HG03354 (cell line): ENCODE data around the gene HEATR5A.

Experiments
- ATAC-seq: cut with Tn5 transposase; IDR thresholded peaks from one replicate; pipeline ENCODE4 v1.9.1; 2021; ENCODE audit warnings: mild to moderate bottlenecking; ENCODE audit not compliant: unreplicated experiment, poor library complexity, severe bottlenecking

Gene HEATR5A

DNA sequence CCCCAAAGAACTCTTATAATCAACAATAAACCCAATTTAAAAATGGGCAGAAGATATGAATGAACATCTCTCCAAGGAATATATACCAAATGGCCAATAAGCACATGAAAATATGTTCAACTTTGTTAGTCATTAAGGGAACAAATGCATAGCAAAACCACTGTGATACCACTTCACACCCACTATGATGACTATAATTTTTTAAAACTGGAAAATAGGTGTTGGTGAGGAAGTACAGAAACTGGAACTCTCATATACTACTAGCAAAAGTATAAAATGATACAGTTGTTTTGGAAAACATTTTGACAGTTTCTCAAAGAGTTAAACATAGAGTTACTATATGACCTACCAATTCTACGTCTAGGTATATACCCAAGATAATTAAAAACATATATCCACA is 9.4 kb upstream of the HEATR5A start:
- ATAC-seq = no peak

DNA sequence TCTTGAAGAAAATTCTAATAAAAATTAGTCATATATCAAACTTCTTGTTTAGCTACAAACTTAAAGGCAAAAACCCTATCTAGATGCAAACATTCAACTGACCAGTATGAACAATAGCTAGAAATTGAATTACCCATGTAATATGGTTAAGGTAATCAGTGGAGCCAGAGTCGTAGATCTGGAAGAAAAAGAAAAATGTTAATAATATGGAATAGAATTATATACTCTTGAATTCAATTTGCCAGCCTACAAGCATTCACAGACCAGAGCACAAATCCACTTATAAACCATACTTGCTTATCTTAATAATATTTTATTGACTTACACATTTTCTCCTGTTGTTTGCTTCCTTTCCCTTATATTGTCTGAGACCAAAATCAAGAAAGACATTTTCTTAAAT is 7.7 kb upstream of the HEATR5A start:
- no peak for ATAC-seq

DNA sequence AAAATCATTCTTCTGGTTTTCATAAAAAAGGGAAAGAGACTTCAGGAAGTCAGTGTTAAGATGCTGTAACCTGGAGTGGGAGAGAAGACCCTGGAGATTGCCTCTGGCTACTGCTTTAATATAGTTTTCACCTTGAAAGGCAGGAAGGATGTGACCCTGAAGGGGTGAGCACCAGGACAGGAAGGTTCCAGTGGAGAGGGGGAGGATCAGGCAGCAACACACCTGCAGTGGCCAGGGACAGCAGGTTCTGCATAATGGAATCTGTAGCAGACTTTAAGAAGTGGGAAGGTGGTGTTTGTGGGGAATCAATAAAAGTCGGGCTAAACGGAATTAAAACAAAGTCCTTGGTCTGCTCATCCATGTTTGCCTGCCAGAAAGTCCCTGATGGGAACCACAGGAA is 6.3 kb upstream of the HEATR5A start:
- ATAC-seq = no peak

DNA sequence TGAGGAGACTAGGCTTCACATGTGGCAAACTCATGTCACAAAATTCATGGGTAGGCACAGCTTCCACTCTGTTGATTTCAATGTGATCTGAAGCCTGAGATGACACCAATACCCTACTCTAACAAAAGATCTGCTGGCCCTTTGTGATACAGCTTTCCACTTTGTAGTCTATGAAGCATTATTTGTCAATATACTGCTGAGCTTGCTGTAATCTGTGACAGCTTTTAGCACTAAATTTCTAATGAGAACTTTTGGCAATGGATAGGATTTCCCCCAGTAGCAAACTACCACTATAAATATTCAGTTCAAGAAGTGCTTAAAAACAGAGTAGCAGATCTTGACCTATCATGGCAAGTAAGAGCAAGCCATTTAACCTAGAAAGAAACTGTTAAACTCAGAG is 5.6 kb upstream of the HEATR5A start:
- ATAC-seq = no peak

- no peak for ATAC-seq
Observed at GRCh38 chr14:31421200-31421599, 850 bp upstream of the HEATR5A start.

DNA sequence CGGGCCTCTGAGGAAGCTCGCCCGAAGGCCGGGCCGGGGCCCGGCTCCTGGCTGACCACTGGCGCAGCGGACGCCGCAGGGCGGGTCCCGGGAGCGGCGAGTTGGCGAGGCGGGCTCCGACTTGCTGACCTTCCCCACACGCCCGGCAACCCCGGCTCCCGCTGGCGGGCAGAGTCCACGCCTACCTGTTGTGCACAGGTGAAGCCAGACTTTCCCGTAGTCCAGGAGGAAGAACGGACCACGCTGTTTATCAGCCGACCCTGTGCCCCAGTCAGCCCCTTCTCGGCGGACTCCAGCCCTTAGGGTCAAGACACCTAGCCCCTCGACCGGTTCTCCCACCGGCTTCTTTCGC is 407 bp downstream of the HEATR5A start:
- ATAC-seq = peak; percentile 24

DNA sequence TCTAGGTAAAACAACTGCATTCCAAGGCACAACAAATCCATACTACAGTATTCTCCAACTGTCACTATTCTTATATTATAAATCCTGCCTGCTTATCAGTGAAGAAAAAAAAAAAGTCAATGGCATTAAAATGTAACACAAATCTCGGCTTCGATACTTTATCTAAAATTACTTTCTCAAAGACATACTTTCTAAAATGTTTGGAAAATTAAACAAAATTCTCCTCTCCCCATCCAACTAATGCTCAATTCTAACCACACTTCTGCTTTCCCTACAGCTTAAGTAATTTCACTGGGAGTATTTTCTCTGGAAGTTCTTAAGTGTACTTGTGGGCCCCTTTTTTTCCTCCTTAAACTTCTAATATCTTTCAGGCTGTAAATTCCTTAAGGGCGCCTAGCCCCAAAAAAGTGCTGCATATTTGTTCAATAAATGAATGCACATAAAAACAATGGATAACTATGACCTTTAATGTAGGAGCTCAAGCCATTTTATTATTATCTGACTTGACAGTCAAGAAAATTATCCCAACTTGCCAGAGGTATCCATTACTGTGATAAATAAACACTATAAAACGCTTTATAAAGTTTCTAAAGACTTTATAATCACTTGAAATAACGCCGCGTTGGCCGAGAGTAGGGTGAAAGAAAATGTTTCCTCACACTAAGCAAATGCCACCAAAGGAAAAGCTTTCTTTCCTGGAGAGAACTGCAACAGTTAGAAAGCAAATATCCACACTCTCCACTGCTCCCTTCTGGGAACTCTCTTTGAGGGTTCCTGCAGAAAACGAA is 977 bp downstream of the HEATR5A start:
- ATAC-seq = no peak

- no peak for ATAC-seq
Observed at GRCh38 chr14:31418440-31418839, 1.9 kb downstream of the HEATR5A start.

- ATAC-seq = no peak
Observed at GRCh38 chr14:31414190-31414833, 6.0 kb downstream of the HEATR5A start.

DNA sequence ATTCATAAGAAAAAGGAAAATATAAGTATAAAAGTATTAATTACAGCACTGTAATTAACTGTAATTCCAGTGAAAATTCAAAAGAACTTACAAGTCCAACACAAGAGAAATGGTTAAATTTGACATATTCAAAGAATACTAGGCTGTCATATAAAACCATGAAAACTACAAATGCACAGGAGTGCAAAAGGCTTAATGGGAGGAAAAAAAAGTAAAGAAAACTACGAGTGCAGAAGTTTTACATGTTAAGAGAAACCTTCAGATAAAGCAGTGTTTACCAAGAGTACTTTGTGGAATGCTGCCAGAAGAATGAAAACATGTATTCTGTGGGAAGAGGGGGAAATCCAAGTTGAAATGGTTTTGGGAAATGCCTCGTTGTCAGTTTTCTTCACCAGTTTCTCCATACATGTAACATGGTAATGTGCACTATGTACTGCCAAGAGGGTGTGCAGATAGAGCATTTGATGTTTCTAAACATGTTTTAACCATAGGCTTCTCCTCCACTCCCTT is 9.1 kb downstream of the HEATR5A start:
- ATAC-seq = no peak

GRCh38 chr14:31410048-31410650 is 10.2 kb downstream of the HEATR5A start:
- ATAC-seq = no peak

- no peak for ATAC-seq
Observed at GRCh38 chr14:31408421-31408820, 11.9 kb downstream of the HEATR5A start.

DNA sequence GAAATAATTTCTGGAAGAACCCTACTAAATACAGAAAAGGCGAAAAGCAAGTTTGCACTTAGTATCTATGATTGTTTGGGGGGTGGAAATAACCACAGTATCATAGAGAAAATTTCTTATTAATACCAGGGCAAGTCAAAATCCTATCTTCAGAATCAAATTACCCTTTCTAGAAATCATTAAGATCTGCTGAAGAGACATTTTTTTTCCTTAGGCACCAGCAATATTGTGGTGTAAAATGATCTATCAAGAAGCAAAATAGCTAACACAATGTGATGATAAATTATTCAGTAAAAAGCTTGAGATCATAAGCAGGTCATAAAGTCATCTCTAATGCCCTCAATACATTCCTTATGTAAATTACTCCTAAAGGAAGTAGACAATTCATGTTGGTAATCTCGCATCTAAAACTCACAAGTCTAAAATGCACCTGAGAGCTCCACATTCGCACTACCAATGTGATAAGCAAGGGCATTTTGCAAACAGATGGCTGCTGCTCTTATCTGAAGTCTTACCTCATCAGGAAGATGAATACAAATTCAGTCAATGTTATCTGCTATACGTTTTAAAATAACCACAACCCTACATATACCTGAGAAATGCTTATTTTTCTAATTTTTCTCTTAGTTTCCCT is 14.6 kb downstream of the HEATR5A start:
- ATAC-seq = no peak

DNA sequence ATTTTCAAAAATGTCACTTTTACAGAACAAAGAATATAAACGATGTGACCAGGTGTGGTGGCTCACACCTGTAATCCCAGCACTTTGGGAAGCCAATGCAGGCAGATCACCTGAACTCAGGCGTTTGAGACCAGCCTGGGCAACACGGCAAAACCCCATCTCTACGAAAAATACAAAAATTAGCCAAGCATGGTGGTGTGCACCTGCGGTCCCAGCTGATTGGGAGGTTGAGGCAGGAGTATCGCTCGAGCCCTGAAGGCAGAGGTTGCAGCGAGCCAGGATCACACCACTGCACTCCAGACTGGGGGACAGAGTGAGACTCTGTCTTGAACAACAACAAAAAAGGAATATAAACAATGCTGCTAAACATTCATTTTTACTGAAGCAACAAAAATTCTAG is 15.2 kb downstream of the HEATR5A start:
- no peak for ATAC-seq

- no peak for ATAC-seq
Observed at GRCh38 chr14:31403707-31404106, 16.6 kb downstream of the HEATR5A start.

GRCh38 chr14:31402764-31403439 is 17.4 kb downstream of the HEATR5A start:
- no peak for ATAC-seq

DNA sequence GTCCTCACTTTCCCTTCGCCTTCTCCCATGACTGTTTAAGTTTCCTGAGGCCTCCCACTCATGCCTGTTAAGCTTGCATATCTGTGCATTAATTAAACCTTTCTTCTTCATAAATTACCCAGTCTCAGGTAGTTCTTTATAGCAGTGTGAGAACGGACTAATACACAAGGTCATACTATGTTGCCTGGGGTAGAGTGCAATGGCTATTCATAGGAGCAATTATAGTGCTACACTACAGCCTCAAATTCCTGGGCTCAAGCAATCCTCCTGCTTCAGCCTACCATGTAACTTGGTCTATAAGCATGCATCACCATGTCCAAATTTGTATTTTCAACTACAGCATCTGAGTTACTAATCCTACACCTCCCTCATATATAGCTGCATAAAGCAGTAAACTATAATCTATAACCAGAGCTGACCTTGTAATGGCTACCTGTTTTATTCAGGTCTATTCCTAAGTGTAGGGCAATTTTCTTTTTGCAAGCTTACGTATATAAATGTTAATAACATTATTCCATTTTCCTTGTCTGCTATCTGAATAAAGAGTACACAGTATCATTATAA is 18.9 kb downstream of the HEATR5A start:
- no peak for ATAC-seq

DNA sequence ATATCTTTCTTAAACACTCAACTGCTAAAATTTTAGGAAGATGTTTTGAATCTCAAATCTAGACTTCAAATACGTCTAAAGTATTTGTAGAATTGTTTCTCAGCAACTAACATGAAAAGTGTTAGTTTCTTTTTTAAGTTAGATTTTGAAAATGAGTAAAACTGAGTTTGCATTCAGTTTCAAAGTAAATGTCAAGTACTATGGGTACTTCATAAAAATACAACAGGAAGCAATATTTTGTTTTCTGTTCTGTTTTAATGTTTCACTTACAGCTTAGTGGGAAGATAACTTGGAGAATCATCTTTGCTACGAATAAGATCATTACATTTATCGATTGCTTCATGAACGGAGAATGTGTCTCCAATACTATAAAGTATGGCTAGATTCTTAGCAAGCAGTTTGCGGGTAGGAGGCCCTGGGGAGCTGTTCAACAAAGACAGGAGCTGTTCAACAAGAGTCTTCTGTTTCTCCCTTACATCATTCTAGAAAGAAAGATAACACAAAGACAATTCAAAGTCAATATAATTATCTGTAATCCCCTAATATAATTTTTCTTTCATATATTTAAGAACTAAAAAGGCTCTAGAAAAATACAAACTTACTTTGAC is 20.2 kb downstream of the HEATR5A start:
- no peak for ATAC-seq

DNA sequence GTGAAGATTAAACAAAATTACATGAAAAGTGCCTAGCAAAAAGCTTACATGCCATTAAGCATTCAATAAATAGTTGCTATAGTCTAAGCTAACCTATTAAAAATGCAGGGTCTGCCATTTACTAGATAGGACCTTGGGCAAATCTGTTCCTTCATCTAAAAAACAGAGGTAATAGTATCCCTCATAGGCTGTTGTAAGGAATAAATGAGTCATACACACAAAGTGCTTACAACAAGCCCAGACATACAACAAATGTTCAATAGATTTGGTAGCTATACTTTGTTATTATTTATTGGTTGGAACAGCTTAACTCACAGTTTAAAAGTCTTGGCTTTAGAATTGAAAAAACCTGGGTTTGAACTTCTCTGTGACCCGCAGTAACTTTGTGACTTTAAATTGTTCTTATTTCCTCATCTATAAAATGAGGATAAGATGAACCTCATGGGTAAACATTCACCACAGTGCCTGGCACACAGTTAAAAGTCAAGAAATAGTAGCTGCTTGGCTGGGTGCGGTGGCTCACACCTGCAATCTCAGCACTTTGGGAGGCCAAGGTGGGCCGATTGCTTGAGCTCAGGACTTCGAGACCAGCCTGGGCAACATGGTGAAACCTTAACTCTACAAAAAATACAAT is 24.7 kb downstream of the HEATR5A start:
- ATAC-seq = no peak
